K562 (cell line): ENCODE results near the gene KRIT1. TPM values are rescaled to one million over a fixed set of nuclear protein-coding genes. Genes with fewer than 3 reads are reported as not detected.

ENCODE experiments used
- CHD7 ChIP-seq: fragments of 200-600 bp; sonication (generic); IDR thresholded peaks from one replicate; pipeline ENCODE4 v1.6.1; 2012; ENCODE audit warnings: mild to moderate bottlenecking, low read depth, low read length, inconsistent platforms
- PHF8 ChIP-seq: fragments of 200-600 bp; sonication (generic); IDR thresholded peaks from 2 replicates; pipeline ENCODE4 v1.6.1; 2012; ENCODE audit warnings: mixed run types, mild to moderate bottlenecking, inconsistent platforms, low read length, moderate library complexity, borderline replicate concordance
- POLR2AphosphoS5 ChIP-seq: IDR thresholded peaks from 2 replicates; pipeline ENCODE4 v1.6.1; 2011; ENCODE audit warnings: mild to moderate bottlenecking, low read depth, low read length, moderate library complexity; ENCODE audit not compliant: control insufficient read depth, insufficient read depth
- polyA plus RNA-seq, 8 experiments: library from polyadenylated mRNA; depleted of rRNA in 4 of 8; stranded (reverse) in 5 of 8; unstranded in 3 of 8; fragments of >200 nt; fragmentation: Nextera tagmentation in 2 of 8; fragmentation: Illumina TruSeq in 1 of 8; extraction: Ambion mirVana in 2 of 8; extraction: Trizol in 1 of 8; gene quantifications; 2 replicates each; pipeline versions ENCODE4 v1.2.1 to v1.2.3, GENCODE V29; 2011 to 2014; ENCODE audit warnings: inconsistent platforms in 1 of 8, missing spikeins in 1 of 8
- total RNA-seq, 7 experiments: library from RNA; depleted of rRNA in 6 of 7; stranded (reverse); fragments of >200 nt in 6 of 7; fragmentation: Illumina TruSeq in 2 of 7; extraction: Trizol in 2 of 7; gene quantifications; 2 replicates each; pipeline versions ENCODE4 v1.2.1 to v1.2.3, GENCODE V29; 2011 to 2021; ENCODE audit warnings: low replicate concordance in 1 of 7
- TF ChIP-seq, protein P1 (sequence below): sonication (generic); formaldehyde crosslinking; IDR thresholded peaks from 2 replicates; pipeline ENCODE4 v1.9.0; 2022; ENCODE audit warnings: mild to moderate bottlenecking, missing genetic modification reagents

The KRIT1 gene
- total and polyA plus RNA-seq, 9 of the 15 experiments (the other 6 are each of a cell fraction or from before 2014, with no cell fraction given) = 21.5 to 81.4 (median 55.9) TPM

- no peak for TF ChIP-seq CHD7
- TF ChIP-seq, protein P1, sequence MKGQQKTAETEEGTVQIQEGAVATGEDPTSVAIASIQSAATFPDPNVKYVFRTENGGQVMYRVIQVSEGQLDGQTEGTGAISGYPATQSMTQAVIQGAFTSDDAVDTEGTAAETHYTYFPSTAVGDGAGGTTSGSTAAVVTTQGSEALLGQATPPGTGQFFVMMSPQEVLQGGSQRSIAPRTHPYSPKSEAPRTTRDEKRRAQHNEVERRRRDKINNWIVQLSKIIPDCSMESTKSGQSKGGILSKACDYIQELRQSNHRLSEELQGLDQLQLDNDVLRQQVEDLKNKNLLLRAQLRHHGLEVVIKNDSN (CRISPR knock-in tag) = no peak
- TF ChIP-seq POLR2AphosphoS5 = peak; percentile 92
- TF ChIP-seq PHF8 = peak; percentile 90
Observed at GRCh38 chr7:92245487-92246359, at the start of gene KRIT1, which contains the start of gene ANKIB1 (continued).
